Neutrophil (primary cell): Measurements from ENCODE around the gene EPHB3.

Experiments
- H3K27ac ChIP-seq: fragments of 200-600 bp; sonication (generic); 2 replicates; pipeline ENCODE4 v1.5.1; 2016; ENCODE audit warnings: mild to moderate bottlenecking, moderate library complexity
- H3K27me3 ChIP-seq: fragments of 200-600 bp; sonication (generic); 2 replicates; pipeline ENCODE4 v1.6.0; 2016; ENCODE audit warnings: mild to moderate bottlenecking
- H3K36me3 ChIP-seq: fragments of 200-600 bp; sonication (generic); 2 replicates; pipeline ENCODE4 v1.5.1; 2017
- H3K4me1 ChIP-seq, 2 experiments: fragments of 200-600 bp in 1 of 2; sonication (generic) in 1 of 2; 1 replicate in 1 of 2; 2 replicates in 1 of 2; pipeline versions ENCODE4 v1.5.1 to v1.6.1; 2013 to 2016; ENCODE audit warnings: low read depth in 1 of 2, low read length in 1 of 2, mild to moderate bottlenecking in 1 of 2, moderate library complexity in 1 of 2; ENCODE audit not compliant: control insufficient read depth in 1 of 2, insufficient read depth in 1 of 2
- H3K4me3 ChIP-seq, 2 experiments: fragments of 200-600 bp in 1 of 2; sonication (generic) in 1 of 2; 1 replicate in 1 of 2; 2 replicates in 1 of 2; pipeline ENCODE4 v1.5.1; 2013 to 2016; ENCODE audit warnings: low read depth in 1 of 2, low read length in 1 of 2, mild to moderate bottlenecking in 1 of 2, moderate library complexity in 1 of 2
- H3K9me3 ChIP-seq: fragments of 200-600 bp; sonication (generic); 2 replicates; pipeline ENCODE4 v1.5.1; 2016
- CTCF ChIP-seq: fragments of 200-600 bp; sonication (generic); IDR thresholded peaks from 2 replicates; pipeline ENCODE4 v1.5.1; 2016; ENCODE audit warnings: antibody characterized with exemption

Gene EPHB3

GRCh38 chr3:184631472-184631861 lies 69.9 kb downstream of the EPHB3 start:
- TF ChIP-seq CTCF, result no peak
- Histone ChIP-seq H3K27ac (no peak overlapping the region), H3K4me1 (peaks cover 15 to 17% of the 10 kb centered on the region in 2 experiments), H3K4me3 (no peak overlapping the region), H3K9me3 (no peaks in the 10 kb centered on the region), H3K36me3 (no peaks in the 10 kb centered on the region), H3K27me3 (no peaks in the 10 kb centered on the region)
